ENCODE results near the gene GP9.

DNA sequence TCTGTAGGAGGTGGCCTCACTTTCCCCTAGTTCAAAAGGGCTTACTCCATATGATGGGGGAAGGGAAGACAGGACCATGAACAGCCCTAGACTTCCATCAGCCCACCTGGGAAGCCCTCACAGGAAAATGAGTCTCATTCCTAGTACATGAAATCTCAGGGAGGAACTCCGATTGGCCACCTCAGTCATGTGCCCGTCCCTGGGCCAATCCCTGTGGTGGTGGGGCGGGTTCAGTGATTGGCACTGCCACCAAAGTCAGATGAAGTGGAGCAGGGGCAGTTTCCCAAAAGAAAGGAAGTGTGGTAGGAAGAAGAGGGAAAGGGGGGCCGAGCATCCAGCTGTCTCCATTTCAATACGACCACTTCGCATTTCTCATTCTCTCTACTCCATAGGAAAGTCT lies 25.9 kb upstream of the GP9 start:
- TF ChIP-seq, protein P1, sequence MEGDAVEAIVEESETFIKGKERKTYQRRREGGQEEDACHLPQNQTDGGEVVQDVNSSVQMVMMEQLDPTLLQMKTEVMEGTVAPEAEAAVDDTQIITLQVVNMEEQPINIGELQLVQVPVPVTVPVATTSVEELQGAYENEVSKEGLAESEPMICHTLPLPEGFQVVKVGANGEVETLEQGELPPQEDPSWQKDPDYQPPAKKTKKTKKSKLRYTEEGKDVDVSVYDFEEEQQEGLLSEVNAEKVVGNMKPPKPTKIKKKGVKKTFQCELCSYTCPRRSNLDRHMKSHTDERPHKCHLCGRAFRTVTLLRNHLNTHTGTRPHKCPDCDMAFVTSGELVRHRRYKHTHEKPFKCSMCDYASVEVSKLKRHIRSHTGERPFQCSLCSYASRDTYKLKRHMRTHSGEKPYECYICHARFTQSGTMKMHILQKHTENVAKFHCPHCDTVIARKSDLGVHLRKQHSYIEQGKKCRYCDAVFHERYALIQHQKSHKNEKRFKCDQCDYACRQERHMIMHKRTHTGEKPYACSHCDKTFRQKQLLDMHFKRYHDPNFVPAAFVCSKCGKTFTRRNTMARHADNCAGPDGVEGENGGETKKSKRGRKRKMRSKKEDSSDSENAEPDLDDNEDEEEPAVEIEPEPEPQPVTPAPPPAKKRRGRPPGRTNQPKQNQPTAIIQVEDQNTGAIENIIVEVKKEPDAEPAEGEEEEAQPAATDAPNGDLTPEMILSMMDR (IDR thresholded peaks at IDR 0.05), result no peak
- TF ChIP-seq POLR2A (IDR thresholded peaks at IDR 0.05; ENCODE audit: low read depth) (no peak), POLR2AphosphoS5 (IDR thresholded peaks at IDR 0.05) (no peak)
